Activated CD4-positive, alpha-beta T cell treated with anti-CD3 and anti-CD28 coated beads, Interleukin-2, Interleukin-6, amounts not matched to agents 100 ng/mL and 50 ng/mL, durations not matched to agents 16 hours and 8 hours (primary cell): ENCODE measurements around the gene ANKRD33B.

Experiments used
- DNase-seq: peaks from one replicate; pipeline ENCODE4 v3.0.0-alpha.2; 2020

Gene ANKRD33B

DNA sequence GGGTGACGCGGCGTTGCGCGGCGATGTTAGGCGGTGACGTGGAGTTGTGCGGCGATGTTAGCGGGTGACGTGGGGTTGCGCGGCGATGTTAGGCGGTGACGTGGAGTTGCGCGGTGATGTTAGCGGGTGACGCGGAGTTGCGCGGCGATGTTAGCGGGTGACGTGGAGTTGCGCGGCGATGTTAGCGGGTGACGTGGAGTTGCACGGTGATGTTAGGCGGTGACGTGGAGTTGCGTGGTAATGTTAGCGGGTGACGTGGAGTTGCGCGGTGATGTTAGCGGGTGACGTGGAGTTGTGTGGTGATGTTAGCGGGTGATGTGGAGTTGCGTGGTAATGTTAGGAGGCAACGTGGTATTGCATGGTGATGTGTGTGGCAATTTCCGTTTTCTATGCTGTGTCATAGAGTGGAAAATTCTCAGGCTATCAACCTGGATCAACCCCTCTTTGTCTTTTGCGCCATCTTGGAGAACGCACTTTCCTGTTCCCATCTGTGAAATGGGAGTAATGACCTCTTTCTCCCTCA lies 76.0 kb downstream of the ANKRD33B start:
- no peak for DNase-seq

GRCh38 chr5:10642367-10642766 lies 78.5 kb downstream of the ANKRD33B start:
- no peak for DNase-seq

DNA sequence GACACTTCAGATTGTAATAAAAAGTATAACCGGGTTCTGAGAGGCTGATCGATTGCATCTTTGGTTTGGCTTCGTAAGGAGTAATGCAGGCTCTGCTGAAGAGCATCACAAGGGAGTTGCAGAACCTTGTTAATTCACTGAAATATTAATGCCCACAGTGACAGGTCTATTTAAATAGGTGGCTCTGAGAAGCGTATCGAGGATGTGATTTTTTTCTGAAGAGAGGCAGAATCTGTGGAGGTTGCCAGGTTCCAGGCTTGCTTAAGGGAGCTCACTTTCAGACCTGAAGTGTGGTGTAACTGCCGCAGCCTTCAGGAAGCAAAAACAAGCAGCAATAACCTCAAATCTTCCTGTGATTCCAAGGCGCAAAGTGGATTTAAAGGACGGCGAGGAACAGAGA lies 80.3 kb downstream of the ANKRD33B start:
- DNase-seq: no peak

- DNase-seq: peak; percentile 27
Measured at GRCh38 chr5:10645146-10645545, 81.3 kb downstream of the ANKRD33B start.

GRCh38 chr5:10645671-10646070 lies 81.8 kb downstream of the ANKRD33B start:
- no peak for DNase-seq

- DNase-seq: no peak
Measured at GRCh38 chr5:10647640-10648039, 83.8 kb downstream of the ANKRD33B start.

GRCh38 chr5:10648806-10649665 lies 85.2 kb downstream of the ANKRD33B start:
- no peak for DNase-seq

- DNase-seq: no peak
Measured at GRCh38 chr5:10649666-10650380, 86.0 kb downstream of the ANKRD33B start.

GRCh38 chr5:10652151-10652550 lies 88.3 kb downstream of the ANKRD33B start:
- DNase-seq: no peak

GRCh38 chr5:10652606-10653005 lies 88.7 kb downstream of the ANKRD33B start:
- DNase-seq: no peak

GRCh38 chr5:10653043-10653442 lies 89.2 kb downstream of the ANKRD33B start:
- no peak for DNase-seq

DNA sequence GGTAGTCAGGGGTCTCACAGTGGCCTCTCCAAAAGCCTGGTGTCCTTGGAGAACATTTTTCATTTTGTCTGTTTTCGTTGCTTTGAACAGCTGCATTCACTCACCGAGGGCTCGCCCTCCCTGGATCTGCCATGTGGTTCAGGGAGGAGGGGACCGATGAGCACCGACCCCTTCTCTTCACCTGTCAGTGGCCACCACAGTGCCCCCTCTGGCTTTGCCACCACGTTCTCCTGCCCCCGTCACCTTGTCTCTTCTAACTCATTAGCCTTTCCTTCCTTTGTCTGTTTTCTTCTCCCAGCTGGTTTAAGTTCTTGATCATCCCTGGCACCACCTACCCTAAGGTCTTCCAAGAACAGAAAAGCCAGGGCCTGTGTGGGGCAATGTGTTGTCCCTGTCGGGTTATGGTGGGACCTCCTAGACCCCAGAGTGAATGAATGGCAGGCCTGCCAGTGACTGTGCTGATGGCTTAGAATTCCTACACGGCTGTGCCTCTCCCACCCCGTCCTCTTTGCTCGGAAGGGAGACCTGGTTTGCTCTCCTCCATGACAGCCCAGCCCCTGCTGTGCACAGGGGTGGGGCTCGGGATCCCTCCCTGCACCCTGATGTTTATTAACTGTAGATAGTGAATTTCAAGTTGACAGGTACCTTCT lies 90.0 kb downstream of the ANKRD33B start:
- no peak for DNase-seq

- DNase-seq: no peak
Measured at GRCh38 chr5:10654566-10654965, 90.7 kb downstream of the ANKRD33B start.

GRCh38 chr5:10655161-10655971 lies 91.5 kb downstream of the ANKRD33B start:
- DNase-seq: no peak

DNA sequence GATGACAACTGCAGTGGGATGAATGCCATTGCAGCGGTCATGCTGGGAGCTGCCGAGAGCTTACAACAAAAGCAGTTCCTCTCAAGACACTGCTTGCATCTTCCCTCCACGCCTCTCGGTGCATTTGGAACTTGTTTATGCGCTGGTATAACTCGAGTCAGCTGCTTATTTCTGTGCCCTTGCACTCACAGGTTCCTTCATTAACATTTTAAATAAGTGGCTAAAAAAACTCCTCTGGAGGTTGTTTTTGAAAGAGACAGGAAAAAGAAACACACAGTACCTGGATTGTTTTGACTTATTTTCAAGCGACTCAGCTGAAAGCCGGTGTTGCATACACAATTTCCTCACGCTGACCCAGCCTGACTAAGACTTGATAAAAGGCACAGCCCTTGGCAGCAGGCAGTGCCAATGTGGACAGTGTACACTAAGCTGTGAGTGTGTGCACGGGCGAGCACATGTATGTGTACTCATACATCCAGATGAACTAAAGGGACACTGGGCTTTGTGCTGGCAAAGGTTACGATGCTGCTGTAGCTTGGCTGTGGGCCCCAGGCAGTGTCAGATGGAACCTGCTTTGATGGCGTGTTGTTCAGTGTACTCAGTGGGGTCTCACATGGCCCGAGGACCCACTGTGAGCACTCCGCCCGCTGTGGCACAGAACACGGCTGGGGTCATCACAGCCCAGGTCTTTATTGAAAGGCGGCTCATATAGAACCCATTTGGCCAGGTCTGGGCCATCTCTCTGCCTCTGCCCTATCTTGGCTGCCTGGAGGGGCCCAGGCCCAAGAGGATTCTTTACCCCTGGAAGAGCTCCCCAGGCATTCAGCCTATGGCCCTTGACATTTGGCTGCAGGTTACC lies 92.3 kb downstream of the ANKRD33B start:
- no peak for DNase-seq

- DNase-seq: no peak
Measured at GRCh38 chr5:10658265-10658664, 94.4 kb downstream of the ANKRD33B start.

GRCh38 chr5:10660135-10660534 lies 96.3 kb downstream of the ANKRD33B start:
- DNase-seq: no peak

- DNase-seq: no peak
Measured at GRCh38 chr5:10660720-10661387, 97.0 kb downstream of the ANKRD33B start.

DNA sequence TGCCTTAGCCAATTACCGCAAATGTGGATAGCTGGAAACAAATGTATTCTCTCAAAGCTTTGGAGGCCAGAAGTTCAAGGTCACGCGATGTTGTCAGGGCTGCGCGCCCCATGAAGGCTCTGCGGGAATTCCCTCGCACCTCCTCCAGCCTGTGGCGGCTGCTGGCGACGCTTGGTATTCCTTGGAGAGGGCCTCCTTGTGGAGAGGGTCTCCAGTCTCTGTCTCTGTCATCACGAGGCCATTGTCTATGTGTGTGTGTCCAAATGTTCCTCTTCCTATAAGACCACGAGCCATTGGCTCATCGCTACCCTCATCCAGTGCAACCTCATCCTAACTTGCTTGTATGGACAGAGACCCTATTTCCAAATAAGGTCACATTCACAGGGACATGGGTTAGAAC lies 97.5 kb downstream of the ANKRD33B start:
- DNase-seq: no peak

GRCh38 chr5:10662083-10662482 lies 98.2 kb downstream of the ANKRD33B start:
- no peak for DNase-seq
